ENCODE data around the gene PTOV1.

- TF ChIP-seq ZNF384 (IDR thresholded peaks at IDR 0.05): no peak
- TF ChIP-seq SP1 (IDR thresholded peaks at IDR 0.05): no peak
- TF ChIP-seq SUZ12 (IDR thresholded peaks at IDR 0.05): no peak
- no peak for TF ChIP-seq FOXA1 (IDR thresholded peaks at IDR 0.05)
- no peak for TF ChIP-seq HDGF (IDR thresholded peaks at IDR 0.05; ENCODE audit: borderline replicate concordance)
- TF ChIP-seq ARNT (IDR thresholded peaks at IDR 0.05): no peak
- TF ChIP-seq FOXK2 (IDR thresholded peaks at IDR 0.05): no peak
- TF ChIP-seq FOXM1 (IDR thresholded peaks at IDR 0.05; ENCODE audit: borderline replicate concordance): no peak
- TF ChIP-seq L3MBTL2 (conservative IDR thresholded peaks at IDR 0.05): no peak
Measured at GRCh38 chr19:49875857-49876421, 25.0 kb downstream of the PTOV1 start.

Measured in HEK293T (cell line).